LoVo (cell line): ENCODE results near the gene LRRC74B.
"Not testable (repeated sequence)": the region's sequence is repeated elsewhere in the genome, so short reads cannot be mapped to it uniquely, and the experiment has no call there.

Source experiments
- DNase-seq: peaks from one replicate; pipeline ENCODE4 v3.0.0-alpha.2; 2016; ENCODE audit warnings: low spot score

LRRC74B gene

DNA sequence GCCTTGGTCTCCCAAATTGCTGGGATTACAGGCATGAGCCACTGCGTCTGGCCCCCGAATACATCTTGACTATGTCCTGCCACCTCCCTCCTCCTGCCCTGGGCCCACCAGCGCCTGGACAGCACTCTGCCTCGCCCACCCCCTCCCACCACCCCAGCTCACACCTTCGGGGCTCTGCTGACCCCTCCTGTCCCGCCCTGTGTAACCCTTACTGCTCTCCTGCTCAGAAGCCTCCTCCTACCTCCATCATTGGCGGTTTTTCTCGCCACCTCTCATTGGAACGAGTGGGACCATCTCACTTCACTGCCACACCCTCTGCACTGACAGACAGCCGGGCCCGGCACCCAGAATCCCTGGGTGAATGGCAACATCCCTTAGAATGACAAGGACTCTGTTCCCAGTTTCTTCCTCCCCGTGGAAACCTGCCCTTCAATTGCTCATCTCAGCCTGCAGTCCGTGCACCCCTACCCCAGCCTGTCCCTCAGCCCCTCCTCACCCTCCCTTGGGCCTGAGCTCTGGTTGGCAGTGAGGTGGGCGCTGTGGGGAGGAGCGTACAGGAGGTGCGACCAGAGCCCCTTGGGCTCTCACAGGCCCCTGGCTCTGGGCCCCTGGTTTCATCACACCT, 32.2 kb downstream of the LRRC74B start:
- DNase-seq, result no peak

DNA sequence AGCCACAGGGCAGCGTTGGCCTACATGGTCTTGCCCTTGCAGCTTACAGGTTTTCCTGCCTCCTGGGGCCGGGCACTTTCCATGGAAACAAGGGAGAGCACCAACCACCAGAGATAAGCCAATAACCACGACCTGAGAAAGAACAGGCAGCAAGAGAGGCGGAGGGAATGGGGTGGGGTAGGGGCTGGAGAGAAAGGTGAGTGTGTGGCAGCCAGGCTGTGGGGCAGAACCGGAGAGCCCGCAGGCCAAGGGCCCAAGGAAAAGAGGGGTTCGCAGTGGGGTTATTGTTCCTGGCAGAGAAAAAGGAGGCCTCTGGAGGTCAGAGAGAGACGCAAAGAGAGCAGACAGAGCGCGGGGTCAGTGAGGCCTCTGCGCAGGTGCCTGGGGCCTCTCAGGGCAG, 33.2 kb downstream of the LRRC74B start:
- DNase-seq, result no peak

DNA sequence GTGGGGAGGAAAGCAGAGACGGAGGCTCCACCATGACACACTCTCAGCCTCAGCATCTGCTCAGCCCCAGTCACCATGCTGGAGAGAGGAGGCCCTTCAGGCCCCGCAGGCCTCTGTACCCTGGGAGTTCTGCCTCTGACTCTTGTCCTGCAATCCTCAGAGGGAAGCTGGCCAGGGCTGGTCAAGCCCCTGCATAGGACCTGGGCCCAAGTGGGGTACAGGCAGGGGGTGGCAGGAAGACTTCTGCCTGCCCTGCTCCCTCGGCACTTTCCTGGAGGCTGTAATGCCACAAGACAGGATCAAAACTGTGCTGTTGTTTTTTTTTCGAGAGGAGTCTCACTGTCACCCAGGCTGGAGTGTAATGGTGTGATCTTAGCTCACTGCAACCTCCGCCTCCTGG, 33.7 kb downstream of the LRRC74B start:
- no peak for DNase-seq

DNA sequence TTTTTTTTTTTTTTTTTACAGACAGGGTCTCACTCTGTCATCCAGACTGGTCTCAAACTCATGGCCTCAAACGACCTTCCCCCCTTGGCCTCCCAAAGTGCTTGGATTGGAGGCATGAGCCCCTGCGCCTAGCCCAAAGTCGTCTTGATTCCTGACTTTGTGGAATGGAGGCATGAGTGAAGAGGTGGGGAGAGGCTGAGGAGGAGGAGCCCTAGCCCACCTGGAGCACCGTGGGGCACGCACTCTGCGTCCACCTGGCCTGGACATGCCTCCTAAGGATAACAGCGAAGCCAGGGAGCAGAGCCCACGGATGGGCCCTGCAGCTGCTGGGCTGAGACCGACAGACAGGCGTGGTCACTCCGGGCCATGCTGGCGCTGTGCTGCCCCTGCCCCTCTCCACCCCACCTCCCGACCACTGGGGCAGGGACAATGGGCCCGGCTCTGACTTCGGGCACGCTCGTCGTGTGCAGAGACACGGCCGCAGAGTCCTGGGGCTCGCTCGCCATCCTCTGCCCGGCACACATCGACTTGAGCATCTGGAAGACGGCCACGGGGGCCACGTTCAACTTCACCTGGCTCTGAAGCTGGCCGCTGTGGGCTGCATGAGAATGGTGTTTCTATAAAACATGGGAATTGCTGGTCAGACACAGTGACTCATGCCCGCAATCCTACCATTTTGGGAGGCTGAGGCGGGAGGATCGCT, 34.8 kb downstream of the LRRC74B start:
- DNase-seq, result no peak

DNA sequence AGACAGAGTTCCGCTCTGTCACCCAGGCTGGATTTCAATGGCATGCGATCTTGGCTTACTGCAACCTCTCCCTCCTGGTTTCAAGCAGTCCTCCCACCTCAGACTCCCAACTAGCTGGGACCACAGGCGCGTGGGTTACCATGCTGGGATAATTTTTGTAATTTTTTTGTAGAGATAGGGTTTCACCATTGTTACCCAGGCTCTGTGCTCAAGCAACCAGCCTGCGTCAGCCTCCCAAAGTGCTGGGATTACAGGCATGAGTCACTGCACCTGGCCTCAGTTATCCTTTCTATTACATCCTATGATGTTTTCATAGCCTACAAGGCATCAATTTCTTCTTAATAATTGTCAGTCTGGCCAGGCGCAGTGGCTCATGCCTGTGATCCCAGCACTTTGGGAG, 36.5 kb downstream of the LRRC74B start:
- DNase-seq, result no peak

DNA sequence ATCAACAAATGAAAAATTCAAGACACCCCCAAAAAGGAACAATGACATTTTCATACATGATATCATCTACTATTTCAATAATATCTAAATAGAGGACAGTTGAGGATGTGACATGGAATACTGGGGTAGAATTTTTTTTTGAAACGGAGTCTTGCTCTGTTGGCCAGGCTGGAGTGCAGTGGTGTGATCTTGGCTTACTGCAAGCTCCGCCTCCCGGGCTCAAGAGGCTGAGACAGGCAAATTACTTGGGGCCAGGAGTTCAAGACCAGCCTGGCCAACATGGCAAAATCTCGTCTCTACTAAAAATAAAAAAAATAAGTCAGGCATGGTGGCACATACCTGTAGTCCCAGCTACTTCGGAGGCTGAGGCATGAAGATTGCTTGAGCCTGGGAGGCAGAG, 41.4 kb downstream of the LRRC74B start:
- no peak for DNase-seq

DNA sequence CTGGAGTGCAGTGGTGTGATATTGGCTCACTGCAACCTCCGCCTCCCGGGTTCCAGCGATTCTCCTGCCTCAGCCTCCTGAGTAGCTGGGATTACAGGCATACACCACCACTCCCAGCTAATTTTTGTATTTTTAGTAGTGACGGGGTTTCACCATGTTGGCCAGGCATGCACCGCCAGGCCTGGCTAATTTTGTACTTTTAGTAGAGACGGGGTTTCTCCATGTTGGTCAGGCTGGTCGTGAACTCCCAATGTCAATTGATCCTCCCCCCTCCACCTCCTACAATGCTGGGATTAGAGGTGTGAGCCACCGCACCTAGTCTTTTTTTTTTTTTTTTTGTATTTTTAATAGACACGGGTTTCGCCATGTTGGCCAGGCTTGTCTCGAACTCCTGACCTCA, 42.2 kb downstream of the LRRC74B start:
- not testable (repeated sequence) for DNase-seq

DNA sequence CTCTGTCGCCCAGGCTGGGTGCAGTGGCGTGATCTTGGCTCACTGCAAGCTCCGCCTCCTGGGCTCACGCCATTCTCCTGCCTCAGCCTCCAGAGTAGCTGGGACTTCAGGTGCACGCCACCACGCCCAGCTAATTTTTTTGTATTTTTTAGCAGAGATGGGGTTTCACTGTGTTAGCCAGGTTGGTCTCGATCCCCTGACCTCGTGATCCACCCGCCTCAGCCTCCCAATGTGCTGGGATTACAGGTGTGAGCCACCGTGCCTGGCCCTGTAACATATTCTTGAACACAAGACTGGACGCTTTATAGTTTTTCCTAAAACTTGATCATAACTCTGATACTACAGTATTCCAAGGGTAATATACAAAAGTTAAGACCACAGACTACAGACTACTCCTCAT, 45.5 kb downstream of the LRRC74B start:
- DNase-seq, result not testable (repeated sequence)

DNA sequence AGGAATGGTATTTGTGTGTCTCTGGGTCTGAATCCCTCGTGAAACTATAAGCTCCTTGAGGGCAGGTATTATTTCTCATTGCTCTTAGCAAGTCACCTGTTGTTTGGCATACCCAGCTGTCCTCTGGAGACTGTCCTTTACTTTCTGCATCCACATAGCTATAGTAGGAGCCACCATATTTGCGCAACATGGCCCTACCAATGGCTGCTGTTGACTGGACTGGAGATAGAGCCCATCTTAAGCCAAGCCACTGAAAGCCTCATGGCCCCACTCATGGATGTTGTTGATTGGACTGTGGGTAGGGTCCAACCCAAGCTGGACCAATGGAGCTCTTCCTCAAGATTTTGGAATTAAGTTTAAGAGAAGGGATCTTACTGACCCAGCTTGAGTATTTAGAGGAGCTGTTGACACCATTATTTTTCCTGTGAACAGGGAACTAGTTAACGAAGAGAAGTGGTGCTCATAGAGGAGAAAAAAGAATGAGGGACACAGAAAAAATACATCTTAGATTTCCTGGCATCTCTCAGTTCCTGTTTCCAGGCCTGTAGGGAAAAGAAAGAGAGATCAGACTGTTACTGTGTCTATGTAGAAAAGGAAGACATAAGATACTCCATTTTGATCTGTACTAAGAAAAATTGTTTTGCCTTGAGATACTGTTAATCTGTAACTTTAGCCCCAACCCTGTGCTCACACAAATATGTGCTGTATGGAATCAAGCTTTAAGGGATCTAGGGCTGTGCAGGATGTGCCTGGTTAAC, 47.2 kb downstream of the LRRC74B start:
- no peak for DNase-seq

DNA sequence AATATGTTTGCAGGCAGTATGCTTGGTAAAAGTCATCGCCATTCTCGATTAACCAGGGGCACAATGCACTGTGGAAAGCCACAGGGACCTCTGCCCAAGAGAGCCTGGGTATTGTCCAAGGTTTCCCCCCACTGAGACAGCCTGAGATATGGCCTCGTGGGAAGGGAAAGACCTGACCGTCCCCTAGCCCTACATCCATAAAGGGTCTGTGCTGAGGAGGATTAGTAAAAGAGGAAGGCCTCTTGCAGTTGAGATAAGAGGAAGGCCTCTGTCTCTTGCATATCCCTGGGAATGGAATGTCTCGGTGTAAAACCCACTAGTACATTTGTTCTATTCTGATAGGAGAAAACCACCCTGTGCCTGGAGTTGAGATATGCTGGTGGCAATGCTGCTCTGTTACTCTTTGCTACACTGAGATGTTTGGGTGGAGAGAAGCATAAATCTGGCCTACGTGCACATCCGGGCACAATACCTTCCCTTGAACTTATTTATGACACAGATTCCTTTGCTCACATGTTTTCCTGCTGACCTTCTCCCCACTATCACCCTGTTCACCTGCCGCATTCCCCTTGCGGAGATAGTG, 47.9 kb downstream of the LRRC74B start:
- not testable (repeated sequence) for DNase-seq

DNA sequence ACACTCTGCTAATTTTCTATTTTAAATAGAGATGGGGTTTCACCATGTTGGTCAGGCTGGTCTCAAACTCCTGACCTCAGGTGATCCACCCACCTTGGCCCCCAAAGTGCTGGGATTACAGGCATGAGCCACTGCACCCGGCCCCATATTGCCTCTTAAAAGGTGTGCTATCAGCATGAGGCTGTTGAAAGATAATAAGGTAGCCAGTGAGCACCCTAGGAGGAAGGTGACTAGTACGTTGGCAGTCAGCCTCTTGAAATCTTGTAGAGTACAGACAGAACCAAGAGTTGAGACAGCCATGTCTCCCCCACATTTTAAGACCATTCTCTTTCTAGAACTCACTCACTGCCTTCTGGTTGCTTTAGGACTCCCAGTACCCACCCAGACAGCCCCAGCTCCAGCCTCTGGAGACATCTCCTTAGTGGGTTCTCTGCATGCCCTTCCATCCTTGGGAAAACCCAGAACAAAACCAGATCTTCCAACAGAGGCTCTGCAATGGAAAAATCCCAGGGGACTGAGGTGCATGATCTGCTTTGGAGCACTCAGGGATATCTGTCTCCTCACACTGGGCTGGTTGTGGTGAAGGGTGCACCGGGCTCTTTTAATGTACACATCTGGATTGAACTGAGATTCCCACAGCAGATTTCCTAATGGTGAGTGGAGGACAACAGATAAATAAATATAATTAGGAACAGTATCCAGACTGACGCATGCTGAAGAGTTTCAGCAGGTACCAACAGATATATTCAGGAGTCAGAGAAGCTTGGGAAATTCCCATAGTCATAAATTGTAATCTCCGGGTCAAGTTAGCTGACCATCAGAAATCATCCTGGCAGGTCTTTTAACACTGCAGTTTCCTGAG, 49.4 kb downstream of the LRRC74B start:
- DNase-seq, result no peak

DNA sequence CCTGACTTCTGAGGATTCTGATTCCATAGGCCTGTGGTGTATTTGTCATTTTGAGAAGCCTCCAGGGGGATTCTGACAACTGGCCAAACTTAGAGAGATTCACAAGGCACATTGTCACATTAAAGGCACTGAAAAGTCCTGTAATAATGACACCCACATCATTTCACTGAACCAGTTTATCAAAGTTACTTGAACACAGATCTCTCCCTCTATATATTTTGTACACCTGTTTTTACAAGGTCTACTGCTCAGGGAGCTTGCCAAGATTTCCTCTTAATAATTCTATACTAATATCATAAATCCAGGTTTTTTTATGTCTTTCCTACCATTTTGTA, 50.0 kb downstream of the LRRC74B start:
- DNase-seq, result no peak

DNA sequence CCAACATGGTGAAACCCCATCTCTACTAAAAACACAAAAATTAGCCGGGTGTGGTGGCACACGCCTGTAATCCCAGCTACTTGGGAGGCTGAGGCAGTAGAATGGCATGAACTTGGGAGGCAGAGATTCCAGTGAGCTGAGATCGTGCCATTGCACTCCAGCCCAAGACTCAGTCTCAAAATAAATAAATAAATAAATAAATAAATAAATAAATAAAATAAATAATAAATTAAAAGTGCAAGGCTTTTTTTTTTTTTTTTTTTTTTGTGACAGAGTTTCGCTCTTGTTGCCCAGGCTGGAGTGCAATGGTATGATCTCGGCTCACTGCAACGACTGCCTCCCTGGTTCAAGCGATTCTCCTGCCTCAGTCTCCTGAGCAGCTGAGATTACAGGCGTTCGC, 51.1 kb downstream of the LRRC74B start:
- DNase-seq, result not testable (repeated sequence)

DNA sequence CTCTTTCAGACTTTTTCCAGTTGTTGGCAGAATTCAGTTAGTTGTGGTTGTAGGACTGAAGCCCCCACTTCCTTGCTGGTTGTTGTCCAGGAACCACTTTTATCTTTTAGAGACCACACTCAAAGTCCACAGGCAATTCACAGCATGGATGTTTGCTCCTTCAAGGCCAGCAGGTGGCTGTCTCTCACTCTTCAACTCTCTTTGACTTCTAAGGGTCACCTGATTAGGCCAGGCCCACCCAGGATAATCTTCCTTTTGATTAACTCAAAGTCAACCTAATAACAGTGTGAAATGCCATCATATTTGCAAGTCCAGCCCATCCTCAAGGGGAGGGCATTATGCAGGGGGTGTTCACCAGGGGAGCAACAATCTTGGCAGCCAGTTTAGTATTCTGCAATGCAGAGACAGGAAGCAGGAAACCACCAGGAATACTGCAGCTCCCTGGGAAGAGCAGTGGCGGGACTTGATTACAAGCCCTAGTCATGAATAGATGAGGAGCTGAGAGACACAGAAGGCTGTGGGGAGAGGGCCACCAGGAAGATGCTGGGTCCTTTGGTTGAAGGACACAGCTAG, 52.4 kb downstream of the LRRC74B start:
- no peak for DNase-seq

DNA sequence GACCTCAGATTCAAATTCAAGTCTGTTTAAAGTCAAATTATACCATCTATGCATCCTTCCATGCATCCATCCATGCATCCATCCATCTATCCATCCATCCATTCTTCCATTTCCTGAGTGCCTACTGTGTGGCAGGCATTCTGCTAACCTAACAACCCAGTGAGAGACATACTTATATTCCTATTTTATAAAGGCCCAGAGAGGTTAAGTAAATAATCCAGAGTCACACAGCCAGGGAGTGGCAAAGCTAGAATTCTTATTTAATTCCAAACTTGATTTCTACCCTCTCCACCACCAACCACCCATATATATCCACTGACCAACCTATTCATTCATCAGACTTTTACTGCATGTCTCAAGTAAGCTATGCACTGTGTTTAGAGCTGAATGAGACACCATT, 53.8 kb downstream of the LRRC74B start:
- no peak for DNase-seq

DNA sequence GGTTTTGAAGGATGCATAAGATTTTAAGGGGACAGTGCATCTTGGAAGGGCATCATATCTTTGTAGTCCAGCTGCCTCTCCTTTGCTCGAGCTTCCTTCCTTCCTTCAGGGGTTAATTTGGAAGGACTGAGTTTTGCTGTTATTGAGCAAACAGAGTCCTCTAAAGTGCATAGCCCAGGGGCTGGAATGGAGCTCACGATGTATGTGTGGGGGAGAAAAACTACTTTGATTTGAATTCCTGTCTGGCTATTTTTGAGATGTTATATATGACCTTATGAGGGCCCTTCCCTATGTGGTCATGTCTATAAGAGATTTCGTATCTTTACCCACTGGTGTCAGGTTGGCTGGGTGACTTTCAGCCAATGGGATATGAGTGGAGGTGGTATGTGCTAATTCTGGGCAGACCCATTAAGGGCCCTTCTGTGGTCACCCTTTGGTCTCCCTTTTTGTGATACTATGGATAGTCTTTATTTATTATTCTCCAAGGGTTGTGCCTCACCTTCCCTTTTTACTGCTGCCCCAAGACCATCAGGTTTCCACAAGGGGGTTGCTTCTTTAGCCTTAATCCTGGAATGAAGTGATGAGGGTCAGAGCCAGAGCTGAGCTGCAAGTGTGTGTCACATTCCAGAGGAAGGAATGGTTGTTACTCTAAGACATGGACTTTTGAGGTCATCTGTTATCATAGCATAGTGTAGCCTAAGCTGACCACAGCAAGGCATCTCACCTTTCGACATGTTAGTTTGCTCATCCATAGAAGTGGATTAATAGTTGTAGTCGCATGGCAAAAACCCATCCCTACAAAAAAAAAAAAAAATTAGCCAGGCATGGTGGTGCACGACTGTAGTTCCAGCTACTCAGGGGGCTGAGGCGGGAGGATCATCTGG, 54.6 kb downstream of the LRRC74B start:
- no peak for DNase-seq

DNA sequence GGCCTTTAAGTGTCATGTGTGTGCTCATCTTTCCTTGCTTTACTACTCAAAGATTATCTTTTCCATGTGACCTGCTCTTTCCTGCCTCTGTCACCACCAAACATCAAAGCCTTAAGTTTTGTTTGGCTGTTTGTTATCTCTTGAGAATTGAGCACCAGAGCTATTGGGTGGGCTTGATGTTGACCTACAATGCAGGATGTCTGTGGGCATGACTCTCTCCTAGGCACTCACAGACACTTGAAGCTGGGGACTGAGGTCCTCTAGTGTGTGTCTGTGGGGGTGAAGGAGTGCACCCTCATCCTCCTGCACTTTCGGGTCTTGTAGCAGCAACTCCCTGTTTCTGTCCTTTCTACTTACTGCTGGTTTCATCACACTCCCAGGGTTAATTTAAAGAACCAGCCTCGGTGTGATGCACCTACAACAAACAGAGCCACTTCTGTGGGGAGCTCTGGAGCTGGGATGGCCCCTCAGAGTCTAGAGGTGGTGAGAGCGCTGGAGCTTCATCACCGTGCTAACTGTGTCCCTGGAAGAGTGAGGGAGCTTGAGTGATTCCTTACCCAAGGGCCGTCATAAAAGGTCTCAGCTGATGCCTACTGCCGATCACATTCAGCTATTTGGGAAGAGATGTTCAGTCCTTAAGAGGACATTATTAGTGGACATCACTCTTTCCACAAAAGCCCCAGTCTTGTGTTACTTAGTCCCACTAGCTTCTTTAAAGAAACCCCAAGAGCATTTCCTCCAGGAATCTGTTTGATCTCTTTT, 56.3 kb downstream of the LRRC74B start:
- DNase-seq, result no peak

DNA sequence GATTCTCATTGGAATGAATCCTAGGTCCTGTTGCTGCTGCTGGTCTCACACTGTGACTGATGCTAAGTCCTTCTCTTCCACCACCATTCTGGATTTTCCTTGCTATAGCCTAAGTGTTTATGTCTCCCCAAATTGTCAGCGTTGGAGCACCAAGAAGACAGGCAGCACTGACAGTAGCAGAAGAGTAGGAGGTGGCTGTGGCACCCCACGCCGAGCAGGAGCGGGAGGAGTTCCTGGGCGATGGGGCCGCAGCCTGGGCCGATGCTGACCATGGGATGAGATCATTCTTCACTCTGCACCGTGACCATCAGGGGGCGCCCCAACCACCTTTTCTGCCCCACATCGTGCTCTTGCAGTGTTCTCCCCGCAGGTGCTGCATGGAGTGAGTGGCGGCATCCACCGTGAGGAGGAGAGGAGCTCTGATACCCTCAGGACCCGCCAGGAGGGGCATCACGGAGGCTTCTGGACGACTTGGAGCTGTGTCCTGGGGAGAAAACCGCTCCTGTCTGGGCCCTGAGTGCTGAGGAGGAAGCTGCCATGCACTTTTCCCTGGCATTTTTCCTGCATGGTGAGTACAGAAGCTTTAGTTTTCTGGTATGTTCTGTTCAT, 57.0 kb downstream of the LRRC74B start:
- DNase-seq, result peak; percentile 47

DNA sequence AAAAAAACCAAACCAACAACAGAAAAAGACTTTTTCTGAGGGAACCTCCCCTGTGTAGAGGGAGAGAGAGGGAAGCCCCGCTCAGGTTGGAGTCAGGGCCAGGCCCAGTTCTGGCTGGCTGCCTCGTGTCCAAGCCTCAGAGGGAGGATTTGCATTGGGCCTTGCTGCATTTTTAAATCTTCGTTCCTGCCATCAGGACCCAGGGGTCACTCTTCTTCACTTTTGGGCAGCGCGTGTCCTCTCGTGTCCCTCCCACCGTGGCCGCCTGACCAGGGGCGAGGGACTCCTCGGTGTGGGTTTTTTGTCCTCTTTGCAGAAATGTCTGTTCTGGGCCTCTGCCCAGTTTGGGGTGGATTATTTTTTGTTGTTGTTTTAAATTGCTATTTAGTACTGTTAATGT, 57.9 kb downstream of the LRRC74B start:
- no peak for DNase-seq
